Ascending aorta (tissue), 2 donors: ENCODE results near the gene NF1. TPM values are rescaled to one million over a fixed set of nuclear protein-coding genes. Genes with fewer than 3 reads are reported as not detected.

ENCODE experiments used
- DNase-seq, 2 donors: peaks; one replicate each; pipeline ENCODE4 v3.0.0-alpha.2; 2019; ENCODE audit warnings: low spot score in 2 of 2
- H3K27ac ChIP-seq, 2 donors: fragments of 200-600 bp; sonication (generic); one replicate each; pipeline ENCODE4 v1.5.1; 2016 to 2017; ENCODE audit warnings: mild to moderate bottlenecking in 1 of 2
- H3K27me3 ChIP-seq: fragments of 200-600 bp; sonication (generic); one replicate; pipeline ENCODE4 v1.5.1; 2017
- H3K36me3 ChIP-seq, 2 donors: fragments of 200-600 bp; sonication (generic); one replicate each; pipeline ENCODE4 v1.5.1; 2016
- H3K4me1 ChIP-seq, 2 donors: fragments of 200-600 bp; sonication (generic); one replicate each; pipeline ENCODE4 v1.5.1; 2016 to 2017; ENCODE audit warnings: mild to moderate bottlenecking in 1 of 2
- H3K4me3 ChIP-seq, 2 donors: fragments of 200-600 bp; sonication (generic); one replicate each; pipeline ENCODE4 v1.5.1; 2016 to 2017; ENCODE audit warnings: mild to moderate bottlenecking in 1 of 2
- H3K9me3 ChIP-seq, 2 donors: fragments of 200-600 bp; sonication (generic); one replicate each; pipeline ENCODE4 v1.5.1; 2016
- CTCF ChIP-seq, 3 experiments: fragments of 200-600 bp in 2 of 3; fragments of 450-650 bp in 1 of 3; sonication (generic) in 2 of 3; IDR thresholded peaks; one replicate each; pipeline ENCODE4 v1.5.1; 2016 to 2019; ENCODE audit warnings: antibody characterized with exemption in 3 of 3, mild to moderate bottlenecking in 1 of 3, moderate library complexity in 1 of 3
- intact Hi-C: fragments of 100-400 bp; cut with DNase I; formaldehyde crosslinking; loops from one replicate; pipeline ENCODE4 v1.15.1; 2023
- total RNA-seq: library from RNA; depleted of rRNA; stranded (reverse); fragments of >200 nt; gene quantifications from one replicate; pipeline ENCODE4 v1.1.0, GENCODE V29; 2016

The NF1 gene
- total RNA-seq, 1 donor from 2014 or later = 25.0 TPM

- peaks cover 0 to 4% of the 10 kb centered on the region in 2 donors for H3K4me1 ChIP-seq
- TF ChIP-seq CTCF (IDR thresholded peaks at IDR 0.05) = no peak
- no peak overlapping the region for H3K4me3 ChIP-seq
- no peak for DNase-seq
- H3K27ac ChIP-seq = no peak overlapping the region
- peaks cover 6 to 14% of the 10 kb centered on the region in 2 donors for H3K36me3 ChIP-seq
- intact Hi-C loops = no loop called here
- H3K27me3 ChIP-seq = no peaks in the 10 kb centered on the region
- H3K9me3 ChIP-seq = no peaks in the 10 kb centered on the region
These were observed 39.8 kb downstream of the NF1 start for GRCh38 chr17:31134576-31134975.

GRCh38 chr17:31136319-31136718 is 41.5 kb downstream of the NF1 start:
- no peak overlapping the region for H3K27ac ChIP-seq
- no peaks in the 10 kb centered on the region for H3K27me3 ChIP-seq
- no peaks in the 10 kb centered on the region for H3K4me1 ChIP-seq
- no peaks in the 10 kb centered on the region for H3K9me3 ChIP-seq
- H3K36me3 ChIP-seq = peaks cover 6 to 19% of the 10 kb centered on the region in 2 donors
- no peak for TF ChIP-seq CTCF (IDR thresholded peaks at IDR 0.05)
- H3K4me3 ChIP-seq = no peak overlapping the region
- no peak for DNase-seq
- intact Hi-C loops = no loop called here

- H3K4me1 ChIP-seq = no peaks in the 10 kb centered on the region
- no peaks in the 10 kb centered on the region for H3K27me3 ChIP-seq
- no peak overlapping the region for H3K4me3 ChIP-seq
- intact Hi-C loops = no loop called here
- DNase-seq = no peak
- H3K27ac ChIP-seq = no peak overlapping the region
- H3K9me3 ChIP-seq = no peaks in the 10 kb centered on the region
- no peak for TF ChIP-seq CTCF (IDR thresholded peaks at IDR 0.05)
- peaks cover 4 to 19% of the 10 kb centered on the region in 2 donors for H3K36me3 ChIP-seq
These were observed 45.3 kb downstream of the NF1 start for GRCh38 chr17:31140111-31140510.

- H3K4me1 ChIP-seq = no peaks in the 10 kb centered on the region
- TF ChIP-seq CTCF (IDR thresholded peaks at IDR 0.05) = no peak
- H3K4me3 ChIP-seq = no peak overlapping the region
- intact Hi-C loops = no loop called here
- H3K9me3 ChIP-seq = no peaks in the 10 kb centered on the region
- no peak for DNase-seq
- H3K27me3 ChIP-seq = no peaks in the 10 kb centered on the region
- peaks cover 4 to 6% of the 10 kb centered on the region in 2 donors for H3K36me3 ChIP-seq
- H3K27ac ChIP-seq = no peak overlapping the region
These were observed 49.7 kb downstream of the NF1 start for GRCh38 chr17:31144428-31144827.

GRCh38 chr17:31144836-31145235 is 50.1 kb downstream of the NF1 start:
- H3K4me3 ChIP-seq = no peak overlapping the region
- H3K9me3 ChIP-seq = no peaks in the 10 kb centered on the region
- H3K4me1 ChIP-seq = no peaks in the 10 kb centered on the region
- no peak for DNase-seq
- H3K27ac ChIP-seq = no peak overlapping the region
- peaks cover 2 to 4% of the 10 kb centered on the region in 2 donors for H3K36me3 ChIP-seq
- no peak for TF ChIP-seq CTCF (IDR thresholded peaks at IDR 0.05)
- no peaks in the 10 kb centered on the region for H3K27me3 ChIP-seq
- intact Hi-C loops = no loop called here
